A673 (cell line): ENCODE measurements around the gene EXOC4.

ENCODE experiments used
- EZH2 ChIP-seq: fragments of 200-600 bp; sonication (generic); IDR thresholded peaks from 2 replicates; pipeline ENCODE4 v1.6.1; 2017; ENCODE audit warnings: borderline replicate concordance, low read depth, mild to moderate bottlenecking, mixed read lengths, antibody characterized with exemption, low read length; ENCODE audit not compliant: poor library complexity, severe bottlenecking
- TF ChIP-seq, protein P1 (sequence below): fragments of 300-800, 200-600 bp; sonication (generic); conservative IDR thresholded peaks from 2 replicates; pipeline ENCODE4 v1.5.1; 2017; ENCODE audit warnings: low read depth, mild to moderate bottlenecking, antibody characterized with exemption, low read length, moderate library complexity, mixed read lengths

DNA sequence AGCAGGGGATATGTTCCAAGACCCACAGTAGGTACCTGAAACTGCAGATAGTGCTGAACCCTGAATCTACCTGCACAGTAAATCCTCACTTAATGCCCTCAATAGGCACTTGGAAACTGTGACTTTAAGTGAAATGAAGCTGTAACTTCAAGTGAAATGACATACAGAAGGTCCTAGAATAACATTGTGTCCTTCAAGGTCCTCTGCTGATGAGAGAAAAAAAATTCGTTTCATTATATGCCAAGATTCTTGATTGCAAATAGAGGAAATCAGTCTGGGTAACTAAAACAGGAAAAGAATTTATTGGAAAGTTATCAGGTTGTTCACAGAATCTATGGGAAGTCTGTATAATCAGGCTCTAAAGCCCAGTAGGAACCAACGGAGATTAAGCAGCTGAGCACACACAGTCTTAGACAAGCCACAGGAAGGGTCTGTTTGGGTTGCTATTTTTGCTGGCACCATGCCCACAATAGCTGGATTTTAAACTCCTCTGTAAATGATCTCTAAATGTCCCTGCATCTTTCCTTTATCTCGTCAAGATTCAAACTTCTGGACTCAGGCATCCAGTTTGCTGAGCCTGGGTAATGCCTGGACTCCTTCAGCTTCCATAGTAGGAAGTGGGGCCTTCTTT is 57.5 kb downstream of the EXOC4 start:
- TF ChIP-seq, protein P1, sequence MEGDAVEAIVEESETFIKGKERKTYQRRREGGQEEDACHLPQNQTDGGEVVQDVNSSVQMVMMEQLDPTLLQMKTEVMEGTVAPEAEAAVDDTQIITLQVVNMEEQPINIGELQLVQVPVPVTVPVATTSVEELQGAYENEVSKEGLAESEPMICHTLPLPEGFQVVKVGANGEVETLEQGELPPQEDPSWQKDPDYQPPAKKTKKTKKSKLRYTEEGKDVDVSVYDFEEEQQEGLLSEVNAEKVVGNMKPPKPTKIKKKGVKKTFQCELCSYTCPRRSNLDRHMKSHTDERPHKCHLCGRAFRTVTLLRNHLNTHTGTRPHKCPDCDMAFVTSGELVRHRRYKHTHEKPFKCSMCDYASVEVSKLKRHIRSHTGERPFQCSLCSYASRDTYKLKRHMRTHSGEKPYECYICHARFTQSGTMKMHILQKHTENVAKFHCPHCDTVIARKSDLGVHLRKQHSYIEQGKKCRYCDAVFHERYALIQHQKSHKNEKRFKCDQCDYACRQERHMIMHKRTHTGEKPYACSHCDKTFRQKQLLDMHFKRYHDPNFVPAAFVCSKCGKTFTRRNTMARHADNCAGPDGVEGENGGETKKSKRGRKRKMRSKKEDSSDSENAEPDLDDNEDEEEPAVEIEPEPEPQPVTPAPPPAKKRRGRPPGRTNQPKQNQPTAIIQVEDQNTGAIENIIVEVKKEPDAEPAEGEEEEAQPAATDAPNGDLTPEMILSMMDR, result no peak
- no peak for TF ChIP-seq EZH2
